ENCODE results near the gene SYVN1.
A peak's percentile ranks its signal among the peaks of the same experiment; 100 is the strongest.

Gene SYVN1

GRCh38 chr11:65084598-65085375, 49.5 kb downstream of the SYVN1 start:
- DNase-seq = no peak

- DNase-seq = peak; percentile 96
These were observed 50.3 kb downstream of the SYVN1 start, which contains the start of the genes CDCA5 and ZFPL1 for GRCh38 chr11:65083834-65084597. TSS of gene CDCA5 (minus strand) at chr11:65084040. CDS start at chr11:65083978, 62 bp downstream. TSS of gene ZFPL1 (plus strand) at chr11:65084222. CDS start at chr11:65084699, 477 bp downstream.

- no peak for DNase-seq
These were observed 51.0 kb downstream of the SYVN1 start for GRCh38 chr11:65083134-65083833.

GRCh38 chr11:65078786-65079342, 55.5 kb downstream of the SYVN1 start:
- no peak for DNase-seq

GRCh38 chr11:65078151-65078550, 56.2 kb downstream of the SYVN1 start:
- peak; percentile 69 for DNase-seq

- DNase-seq = peak; percentile 79
These were observed 56.9 kb downstream of the SYVN1 start for GRCh38 chr11:65077451-65077850.
